ENCODE measurements around the gene RFLNA. TPM values are rescaled to one million over a fixed set of nuclear protein-coding genes. Genes with fewer than 3 reads are reported as not detected.

Gene RFLNA
- total RNA-seq, 2 donors from 2014 or later: 2.0 to 6.5 TPM

GRCh38 chr12:124363353-124363965 lies 68.6 kb downstream of the RFLNA start:
- Histone ChIP-seq H3K4me3 (no peak overlapping the region), H3K9me3 (no peaks in the 10 kb centered on the region), H3K27ac (no peak overlapping the region), H3K4me1 (ENCODE audit: control insufficient read depth in 1 of 2, low read depth in 2 of 2) (peaks cover 28 to 44% of the 10 kb centered on the region in 2 donors), H3K27me3 (replicated peaks; ENCODE audit: insufficient read depth) (no peaks in the 10 kb centered on the region), H3K36me3 (peaks cover 25% of the 10 kb centered on the region)
- TF ChIP-seq CTCF (IDR thresholded peaks at IDR 0.05): no peak
- no peak for ATAC-seq (ENCODE audit: insufficient number of reproducible peaks, low FRiP score, low read depth)
- no peak for DNase-seq (ENCODE audit: low spot score)

GRCh38 chr12:124364543-124364942 lies 69.7 kb downstream of the RFLNA start:
- peaks cover 17% of the 10 kb centered on the region for H3K36me3 ChIP-seq
- H3K27me3 ChIP-seq (replicated peaks; ENCODE audit: insufficient read depth): no peaks in the 10 kb centered on the region
- TF ChIP-seq CTCF (IDR thresholded peaks at IDR 0.05): no peak
- no peak overlapping the region for H3K4me3 ChIP-seq
- no peaks in the 10 kb centered on the region for H3K9me3 ChIP-seq
- no peak for DNase-seq (ENCODE audit: low spot score)
- H3K4me1 ChIP-seq (ENCODE audit: control insufficient read depth in 1 of 2, low read depth in 2 of 2): peaks cover 28 to 43% of the 10 kb centered on the region in 2 donors
- no peak overlapping the region for H3K27ac ChIP-seq
- ATAC-seq (ENCODE audit: insufficient number of reproducible peaks, low FRiP score, low read depth): no peak

All from thoracic aorta (tissue), 2 donors.